D341Med (cell line): Measurements from ENCODE around the gene VWA2.
A peak's percentile ranks its signal among the peaks of the same experiment; 100 is the strongest.

Experiments
- DNase-seq: peaks from one replicate; pipeline ENCODE4 v3.0.0; 2012; ENCODE audit warnings: low spot score

Gene VWA2, protein sequence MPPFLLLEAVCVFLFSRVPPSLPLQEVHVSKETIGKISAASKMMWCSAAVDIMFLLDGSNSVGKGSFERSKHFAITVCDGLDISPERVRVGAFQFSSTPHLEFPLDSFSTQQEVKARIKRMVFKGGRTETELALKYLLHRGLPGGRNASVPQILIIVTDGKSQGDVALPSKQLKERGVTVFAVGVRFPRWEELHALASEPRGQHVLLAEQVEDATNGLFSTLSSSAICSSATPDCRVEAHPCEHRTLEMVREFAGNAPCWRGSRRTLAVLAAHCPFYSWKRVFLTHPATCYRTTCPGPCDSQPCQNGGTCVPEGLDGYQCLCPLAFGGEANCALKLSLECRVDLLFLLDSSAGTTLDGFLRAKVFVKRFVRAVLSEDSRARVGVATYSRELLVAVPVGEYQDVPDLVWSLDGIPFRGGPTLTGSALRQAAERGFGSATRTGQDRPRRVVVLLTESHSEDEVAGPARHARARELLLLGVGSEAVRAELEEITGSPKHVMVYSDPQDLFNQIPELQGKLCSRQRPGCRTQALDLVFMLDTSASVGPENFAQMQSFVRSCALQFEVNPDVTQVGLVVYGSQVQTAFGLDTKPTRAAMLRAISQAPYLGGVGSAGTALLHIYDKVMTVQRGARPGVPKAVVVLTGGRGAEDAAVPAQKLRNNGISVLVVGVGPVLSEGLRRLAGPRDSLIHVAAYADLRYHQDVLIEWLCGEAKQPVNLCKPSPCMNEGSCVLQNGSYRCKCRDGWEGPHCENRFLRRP

DNA sequence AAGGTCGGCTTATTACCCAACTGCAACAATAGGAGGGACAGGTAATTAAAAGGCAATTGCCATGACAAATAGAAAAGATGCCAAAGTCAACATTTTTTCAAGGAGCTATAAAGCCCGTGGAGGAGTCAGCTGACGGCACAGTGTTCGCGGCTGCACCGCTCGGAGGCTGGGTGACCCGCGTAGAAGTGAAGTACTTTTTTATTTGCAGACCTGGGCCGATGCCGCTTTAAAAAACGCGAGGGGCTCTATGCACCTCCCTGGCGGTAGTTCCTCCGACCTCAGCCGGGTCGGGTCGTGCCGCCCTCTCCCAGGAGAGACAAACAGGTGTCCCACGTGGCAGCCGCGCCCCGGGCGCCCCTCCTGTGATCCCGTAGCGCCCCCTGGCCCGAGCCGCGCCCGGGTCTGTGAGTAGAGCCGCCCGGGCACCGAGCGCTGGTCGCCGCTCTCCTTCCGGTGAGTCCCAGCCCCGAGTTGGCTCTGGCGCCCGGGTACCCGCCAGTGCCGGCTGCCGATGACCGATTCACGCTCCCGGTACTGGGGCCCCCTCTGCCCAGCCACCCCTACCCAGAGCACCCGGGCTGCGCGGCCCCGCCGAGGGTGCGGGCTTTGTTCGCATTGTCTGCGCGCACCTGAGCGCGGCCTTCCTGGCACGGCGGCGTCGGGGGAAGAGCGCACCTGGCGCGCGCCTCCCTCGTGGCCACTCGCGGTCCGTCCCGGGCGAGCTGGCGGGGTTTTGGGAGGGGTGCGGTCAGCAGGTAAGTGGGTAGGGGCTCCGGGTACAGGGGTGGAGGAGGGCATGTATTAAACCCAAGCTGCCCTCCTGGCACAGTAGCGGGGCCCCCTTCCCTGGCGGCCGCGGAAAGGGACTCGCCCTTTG, at the start of gene VWA2:
Gene VWA2 (plus strand): TSS at position 138 of the 877 bp plus-strand sequence. CDS start 9,460 bp downstream, outside the sequence.
- peak; percentile 32 for DNase-seq

DNA sequence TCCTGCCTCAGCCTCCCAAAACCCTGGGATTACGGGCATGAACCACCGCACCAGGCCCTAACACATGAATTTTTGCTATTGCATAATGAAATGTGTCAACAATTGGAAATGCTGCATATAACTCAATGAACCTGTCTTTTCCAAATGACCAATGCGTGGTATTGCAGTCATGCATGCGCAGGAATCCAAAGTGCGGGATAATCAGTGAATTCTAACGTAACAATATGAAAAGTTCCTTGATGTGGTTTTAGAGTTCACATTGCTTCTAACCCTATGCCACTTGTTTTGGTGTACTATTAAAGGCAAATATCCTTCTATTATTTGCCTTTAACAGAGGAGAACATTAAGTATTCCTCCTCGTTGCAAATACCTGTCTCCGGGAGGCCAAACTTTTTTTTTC, 49.4 kb upstream of the VWA2 start:
- DNase-seq: no peak

DNA sequence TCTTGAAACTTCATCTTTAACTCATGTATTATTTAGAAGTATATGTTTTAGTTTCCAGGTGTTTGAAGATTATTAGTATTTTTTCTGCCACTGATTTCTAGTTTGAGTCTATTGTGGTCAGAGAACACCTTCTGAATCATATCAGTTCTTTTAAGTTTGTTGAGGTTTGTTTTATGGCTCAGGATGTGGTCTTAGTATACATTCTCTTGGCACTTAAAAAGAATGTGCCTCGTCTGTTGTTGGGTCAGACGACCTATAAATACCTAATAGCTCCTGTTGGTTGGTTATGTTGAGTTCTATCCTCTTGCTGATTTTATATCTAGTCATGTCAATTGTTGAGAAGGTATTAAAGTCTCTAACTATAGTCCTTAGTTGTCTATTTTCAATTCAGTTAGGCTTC, 44.0 kb upstream of the VWA2 start:
- DNase-seq: no peak

DNA sequence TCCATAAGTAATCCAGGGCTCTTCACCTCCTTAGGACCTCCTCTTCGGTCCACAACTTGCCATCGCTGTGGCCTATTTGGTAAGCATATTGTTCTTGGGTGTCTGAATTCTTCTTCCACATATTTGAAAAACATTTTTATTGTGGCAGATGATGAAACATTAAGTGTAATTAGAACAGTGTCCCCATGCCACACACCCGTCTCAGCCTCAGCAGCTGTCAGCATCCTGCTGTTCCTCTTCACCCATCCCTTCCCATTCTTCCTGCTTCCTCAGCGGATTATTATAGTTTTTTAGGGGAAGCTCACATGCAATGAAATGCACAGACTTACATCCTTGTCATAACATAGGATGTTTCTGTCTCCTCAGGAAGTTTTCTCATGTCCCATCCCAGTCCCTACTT, 39.8 kb upstream of the VWA2 start:
- DNase-seq: no peak

DNA sequence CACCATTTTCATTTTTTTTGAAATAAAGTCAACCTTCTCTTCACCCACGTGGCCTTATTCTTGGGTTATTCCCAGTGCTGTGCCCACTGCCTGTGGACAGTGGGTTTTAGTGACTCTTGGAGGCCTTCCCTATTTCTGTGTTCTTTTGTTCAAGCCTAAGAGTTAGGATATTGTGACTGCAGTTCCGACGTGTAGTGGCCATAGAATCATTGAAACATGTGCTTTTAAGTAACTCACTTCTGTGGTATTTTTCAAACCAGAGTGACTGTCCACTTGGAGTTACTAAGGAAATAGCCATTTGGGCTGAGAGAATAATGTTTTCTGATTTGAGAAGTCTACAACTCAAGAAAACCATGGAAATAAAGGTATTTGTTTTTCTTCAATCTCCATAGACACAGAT, 36.2 kb upstream of the VWA2 start:
- DNase-seq: no peak

DNA sequence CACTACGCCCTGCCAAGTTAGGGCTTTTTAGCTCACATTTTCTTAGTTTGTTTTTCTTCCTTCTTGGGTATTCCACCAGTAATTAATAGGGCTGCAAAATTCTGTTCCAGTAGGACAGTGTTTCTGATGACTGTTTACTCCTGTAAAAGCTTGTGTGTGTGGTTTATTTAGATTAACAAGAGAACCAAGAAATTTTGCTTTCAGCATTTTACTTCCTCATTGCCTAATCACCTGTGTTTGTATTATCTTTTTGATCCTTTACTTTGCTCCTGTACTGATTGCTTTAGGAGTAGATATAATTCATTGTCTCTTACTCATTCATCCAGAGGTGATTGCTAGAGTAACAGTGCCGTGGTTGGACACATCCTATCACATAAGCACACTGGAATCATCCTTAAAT, 32.2 kb upstream of the VWA2 start:
- no peak for DNase-seq

DNA sequence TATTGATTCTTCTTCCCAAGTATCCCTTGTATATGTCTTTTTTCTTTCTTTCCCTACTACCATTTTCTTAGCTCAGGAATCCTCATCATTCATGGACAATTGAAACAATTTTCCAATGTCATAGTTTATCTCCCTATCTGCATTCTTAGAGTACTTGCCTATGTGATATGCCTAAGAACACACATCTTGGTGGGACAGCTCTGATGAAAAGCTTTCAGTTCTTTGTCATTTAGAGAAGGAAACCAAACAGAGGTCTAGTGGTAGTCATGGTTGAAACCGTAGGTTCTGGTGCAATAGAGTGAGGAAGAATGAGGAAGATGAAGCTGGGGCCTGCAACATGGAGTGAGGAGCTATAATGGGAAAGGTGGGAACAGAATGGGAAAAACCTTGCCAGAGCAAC, 31.7 kb upstream of the VWA2 start:
- no peak for DNase-seq

DNA sequence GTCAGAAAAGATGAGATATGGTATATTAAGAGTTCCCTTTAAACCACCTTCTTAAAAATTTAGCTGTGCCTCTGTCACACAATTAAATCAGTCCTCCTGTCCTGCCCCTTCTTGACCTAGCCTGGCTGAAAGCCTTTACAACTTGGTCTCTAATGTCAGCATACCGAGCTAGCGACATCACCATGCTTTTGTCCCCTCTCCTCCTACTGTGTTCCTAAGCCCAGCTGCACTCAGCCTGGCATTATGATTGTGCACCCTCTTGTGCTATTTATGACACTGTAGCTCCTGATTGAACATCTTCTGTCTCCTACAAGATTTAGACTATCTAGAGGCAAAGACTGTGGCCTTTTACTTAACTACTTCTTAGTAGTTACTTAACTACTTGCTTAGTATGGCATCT, 30.7 kb upstream of the VWA2 start:
- peak; percentile 9 for DNase-seq

DNA sequence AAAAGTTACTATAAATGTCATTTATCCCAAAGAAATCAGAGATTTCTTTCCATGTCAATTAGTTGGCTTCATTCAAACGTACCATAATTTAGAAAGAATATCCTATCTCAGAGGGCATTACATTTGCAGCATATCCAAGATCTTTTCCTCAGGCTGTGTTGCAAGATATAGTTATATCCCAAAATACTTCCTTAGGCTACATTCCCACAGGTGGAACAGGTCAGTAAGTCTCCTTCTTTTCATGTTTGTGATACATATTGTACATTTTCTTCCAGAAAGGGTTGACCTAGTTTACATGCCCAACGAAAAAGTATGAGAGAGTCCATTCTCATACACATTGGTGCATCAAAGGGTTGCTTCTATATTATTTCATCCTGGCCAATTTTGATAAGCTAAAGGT, 26.9 kb upstream of the VWA2 start:
- DNase-seq: no peak

DNA sequence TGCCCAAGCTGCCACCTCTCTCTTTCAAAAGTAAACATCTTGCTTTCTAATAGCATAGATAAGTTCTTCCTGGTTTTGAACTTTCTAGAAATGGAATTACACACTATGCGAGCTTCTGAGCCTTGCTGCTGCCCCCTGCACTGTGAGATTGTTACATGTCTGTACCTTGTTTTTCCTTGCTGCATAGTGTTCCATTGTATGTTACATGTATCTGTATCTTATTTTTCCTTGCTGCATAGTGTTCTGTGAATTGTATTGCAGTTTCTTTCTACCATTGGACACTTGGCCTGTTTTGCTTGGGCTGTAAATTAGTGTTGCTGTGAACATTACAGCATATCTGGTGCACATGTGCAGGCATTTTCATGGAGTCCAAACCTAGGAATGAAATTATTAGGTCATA, 24.0 kb upstream of the VWA2 start:
- DNase-seq: no peak

DNA sequence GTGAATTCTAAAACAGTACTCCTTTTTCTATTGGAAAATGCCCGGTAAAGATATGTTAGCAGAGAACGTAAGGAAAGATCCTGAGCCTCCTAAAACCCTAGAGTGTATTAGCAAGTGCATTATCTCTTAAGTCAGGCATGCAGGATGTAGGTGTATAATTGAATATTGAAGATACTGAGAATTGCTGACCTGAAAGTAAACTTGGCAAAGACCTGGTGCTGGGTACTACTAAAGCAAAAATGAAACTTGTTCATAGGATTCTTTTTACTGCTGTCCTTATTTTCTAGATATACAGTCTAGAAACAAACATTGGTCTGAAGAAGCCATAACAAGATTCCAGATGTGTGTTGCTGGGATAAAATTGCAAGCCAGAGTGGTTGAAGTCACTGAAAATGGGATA, 18.8 kb upstream of the VWA2 start:
- DNase-seq: no peak

DNA sequence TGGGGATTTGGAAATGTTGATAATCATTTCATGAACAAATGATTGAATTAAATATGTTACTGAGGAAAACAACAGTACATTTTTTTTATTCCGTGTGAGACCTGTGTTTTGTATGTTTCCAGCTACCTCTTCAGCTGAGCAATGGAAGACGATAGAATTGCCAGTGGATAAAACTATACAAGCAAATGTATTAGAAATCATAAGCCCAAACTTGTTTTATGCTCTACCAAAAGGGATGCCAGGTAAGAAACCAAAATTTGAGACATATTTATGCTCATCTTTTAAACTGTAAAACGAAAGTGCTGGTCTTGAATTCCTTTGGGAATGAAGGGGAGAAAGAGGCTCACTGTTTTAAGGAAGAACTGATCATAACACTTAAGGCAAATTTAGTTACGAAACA, 17.8 kb upstream of the VWA2 start:
- DNase-seq: no peak

DNA sequence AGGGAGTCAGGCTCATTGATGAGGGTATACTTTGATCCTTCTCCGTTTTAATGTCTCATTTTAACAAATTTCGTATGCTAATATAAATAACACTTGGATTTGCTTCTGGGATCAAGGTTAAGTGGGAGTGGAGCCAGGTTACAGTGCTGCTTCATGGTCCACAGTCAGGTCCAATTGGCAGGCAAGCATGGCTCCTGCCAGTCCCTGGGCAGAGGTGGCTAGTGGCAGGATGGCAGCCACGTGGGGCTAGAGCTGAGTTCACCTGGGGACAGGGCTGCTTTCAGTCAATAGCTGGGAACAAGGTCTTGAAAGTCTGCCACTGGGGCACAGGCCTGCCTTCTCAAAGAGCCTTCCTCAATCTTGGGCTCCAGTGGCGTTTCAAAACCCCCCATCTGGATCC, 16.0 kb upstream of the VWA2 start:
- DNase-seq: no peak

DNA sequence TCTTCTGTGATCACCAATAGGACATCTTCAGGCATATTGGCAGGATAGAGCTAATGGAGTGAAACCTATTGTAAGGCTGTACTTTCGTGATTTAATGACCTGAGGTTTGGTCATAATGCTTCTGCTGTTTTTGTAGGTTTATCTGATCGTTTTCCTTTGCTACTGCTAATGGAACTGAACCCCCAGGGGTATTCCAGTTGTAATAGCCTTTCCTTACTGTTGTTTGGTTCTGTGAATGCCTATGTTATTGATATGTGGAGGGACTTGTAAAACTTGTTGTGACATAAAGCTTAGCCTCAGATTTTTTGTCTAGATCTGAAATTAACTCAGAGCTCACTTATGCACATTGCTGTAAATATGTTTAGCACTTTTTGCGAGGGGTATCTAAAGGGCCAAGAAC, 10.9 kb upstream of the VWA2 start:
- no peak for DNase-seq

DNA sequence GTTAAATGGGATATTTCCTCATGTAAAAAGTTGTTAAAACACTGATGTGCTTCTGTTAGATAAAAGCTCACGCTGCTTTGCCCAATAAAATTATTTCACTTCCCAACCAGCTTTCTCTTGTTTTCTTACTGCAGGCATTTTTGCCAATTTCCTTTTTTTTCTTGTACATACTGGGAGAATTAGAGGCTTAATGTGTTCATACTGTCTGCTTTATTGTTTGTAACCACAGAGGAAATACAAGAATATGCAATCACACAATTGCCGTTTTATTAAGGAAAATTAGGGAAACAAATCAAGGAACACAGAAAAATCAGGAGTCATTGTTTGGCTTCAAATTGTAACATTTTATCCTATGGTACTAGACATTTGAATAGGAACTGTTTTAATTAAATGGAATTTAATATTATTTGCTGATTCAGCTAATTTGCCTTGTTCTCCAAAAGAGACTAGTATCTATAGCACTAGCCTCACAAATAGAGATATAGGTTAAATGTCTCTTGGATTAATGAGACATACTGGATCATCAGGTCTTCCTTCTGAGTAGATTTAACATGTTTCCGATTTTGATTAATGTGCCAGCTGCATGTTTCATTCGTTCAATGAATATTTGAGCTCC, 6.4 kb upstream of the VWA2 start:
- DNase-seq: no peak

DNA sequence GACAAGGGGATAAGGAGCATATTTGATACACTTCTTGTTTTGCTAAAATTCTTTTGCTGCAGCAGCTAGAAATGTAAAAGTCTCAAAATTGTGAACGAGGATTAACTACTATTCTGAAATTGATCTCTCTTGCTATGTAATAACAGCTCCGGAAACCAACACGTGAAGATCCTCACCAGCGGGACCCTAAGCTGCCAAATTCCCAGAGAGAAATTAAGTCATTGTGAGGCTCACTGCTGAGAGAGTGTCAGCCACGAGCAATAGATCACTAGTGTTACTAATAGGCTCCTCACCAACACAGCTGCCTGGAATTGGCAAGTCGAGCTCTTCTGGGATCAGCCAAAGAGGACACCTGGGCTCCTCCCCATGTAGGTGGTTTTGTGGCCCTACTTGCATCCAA, 5.6 kb upstream of the VWA2 start:
- DNase-seq: no peak

DNA sequence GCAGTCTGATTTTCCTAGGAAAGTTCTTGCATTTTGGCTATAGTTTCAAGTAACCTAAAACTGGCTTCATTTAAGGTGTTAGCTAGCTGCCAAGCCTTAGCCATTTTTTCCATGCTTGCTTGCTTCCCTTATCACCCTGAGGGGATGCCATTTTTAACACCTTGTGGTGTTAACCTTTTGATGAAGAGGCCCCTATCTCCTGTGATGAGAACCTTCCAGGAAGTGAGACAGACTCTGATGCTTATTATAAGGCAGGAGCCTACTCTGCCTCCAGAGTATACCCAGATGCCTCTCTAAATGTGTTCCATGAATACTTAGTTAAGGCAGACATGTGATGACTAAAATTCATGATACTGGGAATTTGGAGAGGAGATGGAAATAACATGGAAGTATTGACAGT, 4.9 kb upstream of the VWA2 start:
- DNase-seq: no peak

DNA sequence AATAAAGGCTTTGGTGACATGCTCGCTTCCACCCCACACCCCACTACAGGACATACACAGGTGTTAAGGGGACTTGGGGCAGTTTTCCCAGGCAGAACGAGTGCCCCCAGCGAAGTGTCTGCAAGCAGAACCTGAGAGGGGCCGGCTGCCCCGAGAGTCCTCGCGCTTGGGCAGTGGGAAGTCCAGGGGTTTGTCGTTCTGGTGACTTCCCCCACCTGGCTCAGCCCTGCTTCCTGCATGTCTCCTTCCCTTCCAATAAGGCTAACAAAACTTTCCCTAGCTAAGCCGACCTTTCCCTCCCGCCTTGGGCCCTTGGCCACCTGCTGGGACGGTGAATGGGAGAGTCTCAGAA, 916 bp downstream of the VWA2 start:
- no peak for DNase-seq

DNA sequence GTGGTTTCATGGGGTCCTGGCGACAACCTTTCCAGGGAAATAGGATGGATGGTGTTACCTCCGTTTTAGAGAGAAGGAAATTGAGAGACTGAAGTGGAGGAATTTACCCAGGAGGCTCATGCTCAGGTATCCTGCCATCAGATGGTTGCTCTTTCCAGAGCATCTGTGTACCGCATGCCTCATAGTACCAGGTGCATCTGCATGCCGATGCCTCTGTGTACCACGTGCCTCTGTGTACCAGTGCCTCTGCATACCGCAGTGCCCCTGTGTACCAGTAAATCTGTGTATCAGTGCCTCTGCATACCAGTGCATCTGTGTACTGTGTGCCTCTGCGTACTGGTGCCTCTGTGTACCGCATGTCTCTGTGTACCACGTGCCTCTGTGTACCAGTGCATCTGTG, 3.2 kb downstream of the VWA2 start:
- no peak for DNase-seq

DNA sequence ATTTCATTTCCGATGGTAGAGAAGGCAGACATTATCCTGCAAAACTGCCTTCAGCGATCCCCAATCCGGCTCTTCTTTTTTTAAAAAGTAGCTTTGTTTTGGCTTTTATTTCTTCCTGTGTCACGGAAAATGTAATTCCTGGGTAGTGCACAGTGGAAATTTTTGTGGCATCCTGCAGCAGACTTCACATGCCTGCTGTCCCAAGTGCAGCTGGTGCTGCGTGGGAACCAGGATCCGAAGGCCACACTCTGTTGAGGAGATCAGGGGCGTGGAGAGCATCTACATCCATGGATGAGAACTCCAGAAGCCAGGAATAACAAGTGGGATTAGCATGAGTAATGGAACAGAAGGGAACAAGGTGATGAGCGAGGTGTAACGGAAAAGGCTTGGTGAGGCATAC, 4.6 kb downstream of the VWA2 start:
- DNase-seq: no peak

DNA sequence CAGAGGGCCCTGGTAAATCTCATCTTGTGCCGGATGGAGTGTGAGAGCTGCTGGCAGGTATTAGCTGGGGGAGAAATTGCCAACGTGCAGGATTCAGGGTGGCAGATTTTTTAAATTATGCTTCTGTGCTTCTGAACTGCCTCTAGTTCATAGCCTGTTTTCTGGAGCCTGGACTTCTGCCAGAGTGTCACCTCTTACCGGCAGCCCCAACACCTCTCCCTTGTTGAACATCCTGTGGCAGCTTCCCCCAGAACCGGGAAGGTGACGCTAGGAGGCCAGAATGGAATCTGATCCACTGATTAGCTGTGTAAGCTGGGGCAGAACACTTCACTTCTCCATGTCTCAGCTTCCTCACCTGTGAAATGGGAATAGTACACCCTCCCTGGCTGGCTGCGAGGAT, 5.1 kb downstream of the VWA2 start:
- no peak for DNase-seq

DNA sequence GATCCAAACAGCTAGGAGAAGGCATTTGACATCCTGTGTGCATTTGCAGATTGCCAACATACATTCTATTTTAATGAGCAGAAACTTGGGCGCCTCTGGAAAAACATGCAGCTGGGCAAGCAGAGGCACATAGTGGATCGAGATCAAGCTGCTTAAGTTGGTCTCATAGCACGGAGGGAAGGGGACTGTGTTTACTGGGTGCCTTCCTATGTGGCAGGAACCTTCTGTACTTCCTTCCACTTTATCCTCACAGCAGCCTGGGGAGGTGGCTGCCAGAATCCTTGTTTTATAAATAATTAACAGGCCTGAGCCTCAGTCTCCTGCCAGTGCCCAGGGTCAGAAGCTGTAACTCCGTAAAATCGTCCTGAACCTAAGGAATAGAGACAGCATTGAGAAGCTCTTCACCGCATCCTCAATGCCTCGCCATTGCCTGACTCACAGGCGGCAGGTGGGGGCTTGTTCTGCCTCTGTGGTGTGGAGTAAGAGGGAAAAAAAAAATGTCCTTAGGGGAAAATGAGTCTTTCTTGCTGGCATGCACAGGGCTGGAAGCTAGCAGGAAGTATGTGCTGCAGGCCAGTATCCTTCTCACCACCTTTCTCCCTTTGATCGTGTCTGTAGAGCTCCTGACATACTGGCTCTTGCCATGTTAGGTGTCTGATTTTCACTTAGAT, 6.2 kb downstream of the VWA2 start:
- DNase-seq: no peak
